ENCODE results near the gene DENND1C.
A peak's percentile ranks its signal among the peaks of the same experiment; 100 is the strongest.

DENND1C gene

GRCh38 chr19:6481541-6482342, at the start of gene DENND1C:
DENND1C (minus strand) TSS chr19:6481787; CDS start chr19:6481695, 92 bp downstream.
- DNase-seq (ENCODE audit: low read depth) = no peak

- DNase-seq (ENCODE audit: low read depth) = no peak
Observed at GRCh38 chr19:6530386-6531162, 49.0 kb upstream of the DENND1C start, which contains the start of gene TNFSF9. TNFSF9 (plus strand) TSS chr19:6531026; CDS start chr19:6531037, 11 bp downstream.

GRCh38 chr19:6529937-6530385, 48.4 kb upstream of the DENND1C start:
- DNase-seq (ENCODE audit: low read depth) = no peak

- DNase-seq (ENCODE audit: low read depth) = no peak
Observed at GRCh38 chr19:6529351-6529750, 47.8 kb upstream of the DENND1C start.

- no peak for DNase-seq (ENCODE audit: low read depth)
Observed at GRCh38 chr19:6528544-6529121, 47.0 kb upstream of the DENND1C start.

GRCh38 chr19:6527893-6528543, 46.4 kb upstream of the DENND1C start:
- DNase-seq (ENCODE audit: low read depth) = no peak

- DNase-seq (ENCODE audit: low read depth) = no peak
Observed at GRCh38 chr19:6524311-6524710, 42.7 kb upstream of the DENND1C start.

GRCh38 chr19:6522712-6523111, 41.1 kb upstream of the DENND1C start:
- no peak for DNase-seq (ENCODE audit: low read depth)

GRCh38 chr19:6521718-6522646, 40.4 kb upstream of the DENND1C start:
- no peak for DNase-seq (ENCODE audit: low read depth)

GRCh38 chr19:6519289-6519688, 37.7 kb upstream of the DENND1C start:
- no peak for DNase-seq (ENCODE audit: low read depth)

- no peak for DNase-seq (ENCODE audit: low read depth)
Observed at GRCh38 chr19:6518145-6518911, 36.7 kb upstream of the DENND1C start.

GRCh38 chr19:6516659-6517291, 35.2 kb upstream of the DENND1C start:
- DNase-seq (ENCODE audit: low read depth) = no peak

- peak; percentile 98 for DNase-seq (ENCODE audit: low read depth)
Observed at GRCh38 chr19:6516018-6516658, 34.6 kb upstream of the DENND1C start.

GRCh38 chr19:6514926-6515544, 33.4 kb upstream of the DENND1C start:
- DNase-seq (ENCODE audit: low read depth) = no peak

GRCh38 chr19:6514089-6514488, 32.5 kb upstream of the DENND1C start:
- DNase-seq (ENCODE audit: low read depth) = no peak

- no peak for DNase-seq (ENCODE audit: low read depth)
Observed at GRCh38 chr19:6510618-6511017, 29.0 kb upstream of the DENND1C start.

GRCh38 chr19:6509118-6509971, 27.8 kb upstream of the DENND1C start:
- DNase-seq (ENCODE audit: low read depth) = no peak

Data from CMK (cell line).